ENCODE data around the gene ITGAE. TPM values are rescaled to one million over a fixed set of nuclear protein-coding genes. Genes with fewer than 3 reads are reported as not detected.
A peak's percentile ranks its signal among the peaks of the same experiment; 100 is the strongest.

Gene ITGAE
- total and polyA plus RNA-seq, 7 donors, result 25.2 to 51.8 (median 42.9) TPM

DNA sequence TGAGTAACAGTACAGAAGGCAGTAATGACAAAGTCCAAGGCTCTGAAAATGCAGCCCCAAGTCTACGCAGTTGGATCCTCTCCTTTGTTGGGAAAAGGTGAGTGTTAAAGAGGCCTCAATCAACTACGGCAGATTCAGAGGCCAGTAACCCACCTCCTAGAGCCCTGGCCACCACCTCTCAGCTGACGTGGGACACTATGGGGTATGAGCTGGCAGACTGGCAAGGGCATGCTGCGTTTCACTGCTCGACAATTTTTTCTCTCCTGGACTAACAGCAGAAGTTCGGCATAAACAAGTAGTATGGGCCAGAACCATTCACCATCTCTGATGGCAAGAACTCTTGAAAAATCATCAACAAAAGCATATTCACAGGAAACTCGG lies 27.9 kb upstream of the ITGAE start:
- intact Hi-C loops (cut with DNase I), result no loop called here
- DNase-seq, result no peak
- Histone ChIP-seq H3K36me3 (peaks cover 0 to 34% (median 14%) of the 10 kb centered on the region in 4 donors), H3K9me3 (no peaks in the 10 kb centered on the region), H3K27me3 (no peaks in the 10 kb centered on the region), H3K4me3 (no peak overlapping the region), H3K27ac (peak overlapping the region; percentile 67 to 83 (median 75)), H3K4me1 (peaks cover 0 to 23% (median 20%) of the 10 kb centered on the region in 4 donors)
- WGBS, 2 donors, result 91 to 92% methylated on average over 7 of the region's 7 CpGs
- TF ChIP-seq POLR2A (IDR thresholded peaks at IDR 0.05) (no peak), EP300 (IDR thresholded peaks at IDR 0.05) (no peak), POLR2AphosphoS5 (IDR thresholded peaks at IDR 0.05) (no peak)
- TF ChIP-seq, protein P1, sequence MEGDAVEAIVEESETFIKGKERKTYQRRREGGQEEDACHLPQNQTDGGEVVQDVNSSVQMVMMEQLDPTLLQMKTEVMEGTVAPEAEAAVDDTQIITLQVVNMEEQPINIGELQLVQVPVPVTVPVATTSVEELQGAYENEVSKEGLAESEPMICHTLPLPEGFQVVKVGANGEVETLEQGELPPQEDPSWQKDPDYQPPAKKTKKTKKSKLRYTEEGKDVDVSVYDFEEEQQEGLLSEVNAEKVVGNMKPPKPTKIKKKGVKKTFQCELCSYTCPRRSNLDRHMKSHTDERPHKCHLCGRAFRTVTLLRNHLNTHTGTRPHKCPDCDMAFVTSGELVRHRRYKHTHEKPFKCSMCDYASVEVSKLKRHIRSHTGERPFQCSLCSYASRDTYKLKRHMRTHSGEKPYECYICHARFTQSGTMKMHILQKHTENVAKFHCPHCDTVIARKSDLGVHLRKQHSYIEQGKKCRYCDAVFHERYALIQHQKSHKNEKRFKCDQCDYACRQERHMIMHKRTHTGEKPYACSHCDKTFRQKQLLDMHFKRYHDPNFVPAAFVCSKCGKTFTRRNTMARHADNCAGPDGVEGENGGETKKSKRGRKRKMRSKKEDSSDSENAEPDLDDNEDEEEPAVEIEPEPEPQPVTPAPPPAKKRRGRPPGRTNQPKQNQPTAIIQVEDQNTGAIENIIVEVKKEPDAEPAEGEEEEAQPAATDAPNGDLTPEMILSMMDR (IDR thresholded peaks at IDR 0.05), result no peak

DNA sequence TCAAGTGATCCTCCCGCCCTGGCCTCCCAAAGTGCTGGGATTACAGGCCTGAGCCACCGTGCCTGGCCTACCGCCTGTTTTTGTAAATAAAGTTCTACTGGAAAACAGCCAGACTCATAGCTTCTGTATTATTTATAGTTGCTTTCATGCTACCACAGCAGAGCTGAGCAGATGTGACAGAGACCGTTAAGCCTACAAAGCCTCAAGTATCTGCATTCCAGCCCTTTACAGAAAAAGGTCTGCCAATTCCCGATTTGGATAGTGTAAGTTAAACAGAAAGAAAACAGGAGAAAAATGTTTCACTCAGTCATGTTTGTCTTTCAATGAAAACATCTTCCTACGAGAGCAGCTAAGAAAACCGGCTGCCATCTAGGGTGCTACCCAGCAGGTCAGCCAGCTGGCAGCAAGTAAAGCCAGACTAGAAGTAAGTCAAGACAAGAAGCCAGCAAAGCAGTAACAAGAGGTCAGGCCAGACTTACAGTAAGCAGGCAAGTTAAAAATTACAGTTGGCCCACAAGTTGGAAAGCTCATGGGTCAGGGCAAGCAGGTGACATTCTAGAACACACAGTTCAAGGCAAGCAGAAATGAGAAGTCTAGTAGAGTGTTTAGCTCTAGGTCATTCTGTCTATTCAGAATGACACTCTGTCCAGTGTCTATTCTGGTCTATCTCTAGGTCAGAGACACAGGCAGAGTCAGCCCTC lies 27.3 kb upstream of the ITGAE start:
- intact Hi-C loops (cut with DNase I), result no loop called here
- WGBS, 2 donors, result 73 to 75% methylated on average over 7 of the region's 7 CpGs

GRCh38 chr17:3827124-3827773 lies 26.3 kb upstream of the ITGAE start:
- Histone ChIP-seq H3K9me3 (no peaks in the 10 kb centered on the region), H3K4me1 (peaks cover 0 to 23% (median 20%) of the 10 kb centered on the region in 4 donors), H3K36me3 (peaks cover 0 to 44% (median 24%) of the 10 kb centered on the region in 4 donors), H3K4me3 (no peak overlapping the region), H3K27me3 (no peaks in the 10 kb centered on the region), H3K27ac (peak overlapping the region; percentile 67 to 83 (median 75))
- TF ChIP-seq POLR2AphosphoS5 (IDR thresholded peaks at IDR 0.05), result no peak
- TF ChIP-seq, protein P1 (IDR thresholded peaks at IDR 0.05), result peak in 1 of 4 experiments; percentile 15
- WGBS, 2 donors, result 51 to 56% methylated on average over 6 of the region's 6 CpGs
- no peak for DNase-seq
- intact Hi-C loops (cut with DNase I), result no loop called here

More for the DNA sequence above, 27.3 kb upstream of the ITGAE start:
- DNase-seq, result peak; percentile 80
- Histone ChIP-seq H3K4me1 (peaks cover 0 to 23% (median 20%) of the 10 kb centered on the region in 4 donors), H3K27ac (peak overlapping the region; percentile 67 to 83 (median 75)), H3K36me3 (peaks cover 0 to 34% (median 19%) of the 10 kb centered on the region in 4 donors), H3K9me3 (no peaks in the 10 kb centered on the region), H3K4me3 (no peak overlapping the region), H3K27me3 (no peaks in the 10 kb centered on the region)
- TF ChIP-seq POLR2A (IDR thresholded peaks at IDR 0.05) (no peak), EP300 (IDR thresholded peaks at IDR 0.05) (peak in 2 of 4 donors; percentile 2 to 64), POLR2AphosphoS5 (IDR thresholded peaks at IDR 0.05) (peak in 3 of 4 donors; percentile 51 to 67 (median 53))

GRCh38 chr17:3826191-3826590 lies 25.2 kb upstream of the ITGAE start:
- TF ChIP-seq POLR2AphosphoS5 (IDR thresholded peaks at IDR 0.05) (no peak), EP300 (IDR thresholded peaks at IDR 0.05) (no peak)
- WGBS, 2 donors, result 88 to 94% methylated on average over 4 of the region's 4 CpGs
- DNase-seq, result no peak
- Histone ChIP-seq H3K9me3 (no peaks in the 10 kb centered on the region), H3K36me3 (peaks cover 0 to 55% (median 30%) of the 10 kb centered on the region in 4 donors), H3K4me1 (peaks cover 0 to 23% (median 20%) of the 10 kb centered on the region in 4 donors), H3K27me3 (no peaks in the 10 kb centered on the region), H3K27ac (no peak overlapping the region), H3K4me3 (no peak overlapping the region)
- intact Hi-C loops (cut with DNase I), result no loop called here

DNA sequence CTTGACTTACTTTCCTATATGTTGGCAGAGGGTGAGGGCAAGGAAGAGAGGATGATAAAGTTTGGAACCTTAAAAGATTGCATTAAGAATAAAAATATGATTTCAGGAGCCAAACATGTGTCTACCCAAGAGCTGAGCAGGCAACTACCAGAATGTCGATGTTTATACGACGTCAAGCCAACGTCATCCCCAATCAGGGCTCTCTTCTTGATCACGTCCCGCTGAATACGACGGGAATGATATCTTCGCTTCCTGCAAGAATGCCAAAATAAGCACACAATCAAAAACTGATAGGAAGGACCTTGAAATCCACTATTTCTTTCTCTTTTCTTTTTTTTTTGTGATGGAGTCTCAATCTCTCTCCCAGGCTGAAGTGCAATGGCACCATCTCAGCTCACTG lies 20.1 kb upstream of the ITGAE start:
- peaks cover 0 to 100% (median 59%) of the 10 kb centered on the region in 4 donors for H3K36me3 ChIP-seq
- no peak overlapping the region for H3K27ac ChIP-seq
- no peaks in the 10 kb centered on the region for H3K9me3 ChIP-seq
- DNase-seq, result no peak
- no peaks in the 10 kb centered on the region for H3K4me1 ChIP-seq
- no peak overlapping the region for H3K4me3 ChIP-seq
- 96 to 98% methylated on average over 9 of the region's 9 CpGs for WGBS, 2 donors
- intact Hi-C loops (cut with DNase I), result no loop called here
- no peaks in the 10 kb centered on the region for H3K27me3 ChIP-seq
- no peak for TF ChIP-seq EP300 (IDR thresholded peaks at IDR 0.05)
- TF ChIP-seq POLR2A (IDR thresholded peaks at IDR 0.05), result no peak
- TF ChIP-seq, protein P1 (IDR thresholded peaks at IDR 0.05), result no peak
- no peak for TF ChIP-seq POLR2AphosphoS5 (IDR thresholded peaks at IDR 0.05)

Measured in sigmoid colon (tissue), 7 donors.